Measurements from ENCODE around the gene RAB4A.

RAB4A gene

DNA sequence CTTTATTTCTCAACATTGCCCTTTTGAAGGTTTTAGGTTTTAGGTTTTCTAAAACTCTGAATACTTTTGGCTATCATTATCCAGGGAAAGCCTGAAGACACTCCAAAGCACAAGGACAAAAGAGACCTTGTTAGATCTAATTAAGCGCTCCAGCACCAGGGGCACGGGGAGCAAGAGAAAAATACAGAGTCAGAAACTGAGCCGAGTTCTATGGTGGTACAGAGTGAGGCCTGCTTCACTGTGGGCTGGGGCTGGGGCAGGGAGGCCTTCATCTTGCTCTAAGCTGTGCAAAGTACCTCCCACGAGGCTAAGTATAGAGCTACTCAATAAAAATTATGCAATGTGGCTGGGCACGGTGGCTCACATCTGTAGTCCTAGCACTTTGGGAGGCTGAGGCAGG, 19.7 kb upstream of the RAB4A start:
- CTCF ChIA-PET: interaction anchor here (0.5 to 1.8 kb wide), 4 partner anchors 15 to 587 kb away, joined by 3 to 7 read pairs (median 4); no protein-coding TSS in a partner anchor
- no peaks in the 10 kb centered on the region for H3K36me3 ChIP-seq (ENCODE audit: control insufficient read depth in 2 of 2, insufficient read depth in 1 of 2, low read length in 2 of 2)
- TF ChIP-seq, protein P1, sequence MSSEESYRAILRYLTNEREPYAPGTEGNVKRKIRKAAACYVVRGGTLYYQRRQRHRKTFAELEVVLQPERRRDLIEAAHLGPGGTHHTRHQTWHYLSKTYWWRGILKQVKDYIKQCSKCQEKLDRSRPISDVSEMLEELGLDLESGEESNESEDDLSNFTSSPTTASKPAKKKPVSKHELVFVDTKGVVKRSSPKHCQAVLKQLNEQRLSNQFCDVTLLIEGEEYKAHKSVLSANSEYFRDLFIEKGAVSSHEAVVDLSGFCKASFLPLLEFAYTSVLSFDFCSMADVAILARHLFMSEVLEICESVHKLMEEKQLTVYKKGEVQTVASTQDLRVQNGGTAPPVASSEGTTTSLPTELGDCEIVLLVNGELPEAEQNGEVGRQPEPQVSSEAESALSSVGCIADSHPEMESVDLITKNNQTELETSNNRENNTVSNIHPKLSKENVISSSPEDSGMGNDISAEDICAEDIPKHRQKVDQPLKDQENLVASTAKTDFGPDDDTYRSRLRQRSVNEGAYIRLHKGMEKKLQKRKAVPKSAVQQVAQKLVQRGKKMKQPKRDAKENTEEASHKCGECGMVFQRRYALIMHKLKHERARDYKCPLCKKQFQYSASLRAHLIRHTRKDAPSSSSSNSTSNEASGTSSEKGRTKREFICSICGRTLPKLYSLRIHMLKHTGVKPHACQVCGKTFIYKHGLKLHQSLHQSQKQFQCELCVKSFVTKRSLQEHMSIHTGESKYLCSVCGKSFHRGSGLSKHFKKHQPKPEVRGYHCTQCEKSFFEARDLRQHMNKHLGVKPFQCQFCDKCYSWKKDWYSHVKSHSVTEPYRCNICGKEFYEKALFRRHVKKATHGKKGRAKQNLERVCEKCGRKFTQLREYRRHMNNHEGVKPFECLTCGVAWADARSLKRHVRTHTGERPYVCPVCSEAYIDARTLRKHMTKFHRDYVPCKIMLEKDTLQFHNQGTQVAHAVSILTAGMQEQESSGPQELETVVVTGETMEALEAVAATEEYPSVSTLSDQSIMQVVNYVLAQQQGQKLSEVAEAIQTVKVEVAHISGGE (tag by site-specific recombination; conservative IDR thresholded peaks at IDR 0.05; ENCODE audit: low read depth): no peak
- TF ChIP-seq ZNF560 (tag by site-specific recombination; IDR thresholded peaks at IDR 0.05; ENCODE audit: borderline replicate concordance) (no peak), KLF16 (tag by site-specific recombination; IDR thresholded peaks at IDR 0.05) (no peak), ZNF341 (tag by site-specific recombination; IDR thresholded peaks at IDR 0.05; ENCODE audit: low read depth) (no peak), SP3 (tag by site-specific recombination; IDR thresholded peaks at IDR 0.05) (no peak), ZNF791 (tag by site-specific recombination; IDR thresholded peaks at IDR 0.05) (no peak), ZNF366 (tag by site-specific recombination; conservative IDR thresholded peaks at IDR 0.05) (no peak)
- H3K4me1 ChIP-seq (ENCODE audit: control insufficient read depth, insufficient read depth, low read length): peaks cover 16% of the 10 kb centered on the region
- H3K9me3 ChIP-seq (ENCODE audit: control insufficient read depth, insufficient read depth, low read depth, low read length): no peaks in the 10 kb centered on the region
- no peak overlapping the region for H3K27ac ChIP-seq (ENCODE audit: extremely low read depth, low read depth, low read length)
- H3K4me3 ChIP-seq (ENCODE audit: low read depth, low read length): no peak overlapping the region
- POLR2A ChIA-PET: no interaction called here

DNA sequence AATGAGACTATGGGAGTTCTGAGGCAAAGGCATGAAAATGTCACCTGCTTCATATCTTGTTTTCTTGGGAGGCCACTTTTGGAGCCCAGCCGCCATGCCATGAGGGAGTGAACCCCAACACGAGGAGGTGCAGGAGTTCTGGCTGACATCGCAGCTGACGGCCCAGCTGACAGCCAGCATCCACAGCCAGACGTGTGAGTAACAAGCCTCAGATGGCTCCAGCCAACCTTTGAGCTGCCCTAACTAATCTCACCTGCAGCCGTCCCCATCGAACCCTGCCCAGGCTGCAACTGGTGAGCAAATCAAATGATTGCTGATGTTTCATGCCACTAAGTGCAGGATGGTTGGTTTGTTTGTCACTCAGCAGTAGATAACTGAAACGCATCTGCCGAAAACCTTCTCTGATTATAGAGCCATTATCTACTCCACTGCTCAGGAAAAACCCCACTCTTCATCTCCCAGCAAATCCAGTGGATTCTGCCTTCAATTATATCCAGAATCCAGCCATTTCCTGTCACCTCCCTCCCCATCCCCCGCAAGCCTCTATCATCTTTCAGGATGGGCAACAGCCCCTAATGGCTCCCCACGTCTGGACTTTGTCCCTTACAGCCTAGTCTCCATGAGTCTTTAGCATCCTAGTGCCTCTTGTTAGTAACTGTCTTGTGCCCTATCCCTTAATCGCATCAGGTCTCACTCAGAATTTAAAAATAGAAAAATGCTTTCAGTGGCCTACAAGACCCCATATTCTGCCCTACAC, 18.5 kb upstream of the RAB4A start:
- H3K4me3 ChIP-seq (ENCODE audit: low read depth, low read length): no peak overlapping the region
- ChIA-PET POLR2A (no interaction called here), CTCF (interaction anchor here (1.8 kb wide), 1 partner anchor 588 kb away, joined by 7 read pairs; no protein-coding TSS in a partner anchor)
- TF ChIP-seq, protein P2, sequence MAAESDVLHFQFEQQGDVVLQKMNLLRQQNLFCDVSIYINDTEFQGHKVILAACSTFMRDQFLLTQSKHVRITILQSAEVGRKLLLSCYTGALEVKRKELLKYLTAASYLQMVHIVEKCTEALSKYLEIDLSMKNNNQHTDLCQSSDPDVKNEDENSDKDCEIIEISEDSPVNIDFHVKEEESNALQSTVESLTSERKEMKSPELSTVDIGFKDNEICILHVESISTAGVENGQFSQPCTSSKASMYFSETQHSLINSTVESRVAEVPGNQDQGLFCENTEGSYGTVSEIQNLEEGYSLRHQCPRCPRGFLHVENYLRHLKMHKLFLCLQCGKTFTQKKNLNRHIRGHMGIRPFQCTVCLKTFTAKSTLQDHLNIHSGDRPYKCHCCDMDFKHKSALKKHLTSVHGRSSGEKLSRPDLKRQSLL (tag by site-specific recombination; IDR thresholded peaks at IDR 0.05): peak; percentile 76; the same call in 1 of the 2 replicates
- TF ChIP-seq ZNF211 (tag by site-specific recombination; IDR thresholded peaks at IDR 0.05; ENCODE audit: low read depth) (no peak), ZNF184 (tag by site-specific recombination; IDR thresholded peaks at IDR 0.05) (no peak)
- H3K27ac ChIP-seq (ENCODE audit: extremely low read depth, low read depth, low read length): peak overlapping the region; percentile 83
- no peaks in the 10 kb centered on the region for H3K36me3 ChIP-seq (ENCODE audit: control insufficient read depth in 2 of 2, insufficient read depth in 1 of 2, low read length in 2 of 2)
- no peaks in the 10 kb centered on the region for H3K9me3 ChIP-seq (ENCODE audit: control insufficient read depth, insufficient read depth, low read depth, low read length)
- H3K4me1 ChIP-seq (ENCODE audit: control insufficient read depth, insufficient read depth, low read length): peaks cover 16% of the 10 kb centered on the region

DNA sequence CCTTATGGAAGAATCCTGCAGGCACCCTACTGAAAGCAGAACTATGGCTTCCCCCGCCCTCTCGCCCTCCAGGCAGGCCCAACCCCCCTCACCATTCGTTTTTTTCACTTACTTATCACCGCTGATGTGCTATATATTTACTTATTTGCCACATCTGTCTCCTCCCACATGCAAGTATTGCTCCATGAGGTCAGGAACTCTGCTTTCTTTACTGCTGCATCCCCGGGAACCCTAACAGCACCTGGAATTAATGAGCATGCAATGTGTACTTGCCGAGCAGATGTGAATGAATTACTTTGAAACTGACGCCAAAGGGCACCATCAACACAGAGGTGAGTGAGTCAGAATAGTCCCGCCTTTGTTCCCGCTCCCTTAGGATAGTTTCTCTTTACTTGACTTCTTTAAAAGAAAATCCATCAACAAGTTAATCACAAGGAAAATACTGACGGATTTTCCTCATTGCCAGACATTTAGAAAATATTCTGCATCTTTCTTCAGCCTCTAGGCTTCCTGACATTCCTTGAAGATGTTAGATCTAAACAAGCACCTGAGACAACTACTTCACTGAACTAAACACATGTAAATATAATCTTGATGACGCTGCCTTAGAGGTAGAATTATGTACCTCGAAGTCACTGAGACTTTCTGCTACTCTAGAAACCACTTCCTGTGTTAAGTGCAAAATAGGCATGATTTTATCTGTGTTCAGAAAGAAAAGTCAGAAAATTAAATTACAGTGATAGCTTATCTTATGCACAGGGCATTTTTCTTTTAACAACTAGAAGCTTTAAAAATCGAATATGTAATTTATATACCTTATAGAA, 17.5 kb upstream of the RAB4A start:
- peak overlapping the region; percentile 83 for H3K27ac ChIP-seq (ENCODE audit: extremely low read depth, low read depth, low read length)
- no peaks in the 10 kb centered on the region for H3K9me3 ChIP-seq (ENCODE audit: control insufficient read depth, insufficient read depth, low read depth, low read length)
- H3K4me1 ChIP-seq (ENCODE audit: control insufficient read depth, insufficient read depth, low read length): peaks cover 16% of the 10 kb centered on the region
- H3K36me3 ChIP-seq (ENCODE audit: control insufficient read depth in 2 of 2, insufficient read depth in 1 of 2, low read length in 2 of 2): no peaks in the 10 kb centered on the region
- CTCF ChIA-PET: interaction anchor here (0.5 to 7.3 kb wide), 13 partner anchors 9 to 590 kb away, joined by 3 to 138 read pairs (median 19); partner anchors contain the start of gene RHOU
- POLR2A ChIA-PET: no interaction called here
- H3K4me3 ChIP-seq (ENCODE audit: low read depth, low read length): peak overlapping the region; percentile 14; the same call in 1 of the 2 replicates
- TF ChIP-seq ZBTB20 (tag by site-specific recombination; IDR thresholded peaks at IDR 0.05): peak; percentile 58
- peak; percentile 60; the same call in 1 of the 2 replicates for TF ChIP-seq MZF1 (tag by site-specific recombination; IDR thresholded peaks at IDR 0.05; ENCODE audit: borderline replicate concordance)
- peak; percentile 29; the same call in 1 of the 2 replicates for TF ChIP-seq ZNF24 (tag by site-specific recombination; IDR thresholded peaks at IDR 0.05)
- no peak for TF ChIP-seq ZNF544 (tag by site-specific recombination; IDR thresholded peaks at IDR 0.05)
- TF ChIP-seq ZBTB8A (tag by site-specific recombination; IDR thresholded peaks at IDR 0.05): 0 out of 2 replicates have a peak, but pooled peaks have one; percentile 35
- peak; percentile 82 for TF ChIP-seq ZBTB48 (tag by site-specific recombination; IDR thresholded peaks at IDR 0.05)
- 0 out of 2 replicates have a peak, but pooled peaks have one; percentile 9 for TF ChIP-seq KLF8 (tag by site-specific recombination; IDR thresholded peaks at IDR 0.05)
- peak; percentile 92 for TF ChIP-seq TRIM28 (IDR thresholded peaks at IDR 0.05; ENCODE audit: borderline replicate concordance, low read length)
- TF ChIP-seq ZNF837 (tag by site-specific recombination; IDR thresholded peaks at IDR 0.05): no peak
- peak; percentile 67 for TF ChIP-seq ZNF629 (tag by site-specific recombination; IDR thresholded peaks at IDR 0.05)
- 0 out of 2 replicates have a peak, but pooled peaks have one; percentile 48 for TF ChIP-seq ZNF610 (tag by site-specific recombination; IDR thresholded peaks at IDR 0.05; ENCODE audit: borderline replicate concordance)
- TF ChIP-seq ZFP37 (tag by site-specific recombination; IDR thresholded peaks at IDR 0.05): no peak
- TF ChIP-seq, protein P3, sequence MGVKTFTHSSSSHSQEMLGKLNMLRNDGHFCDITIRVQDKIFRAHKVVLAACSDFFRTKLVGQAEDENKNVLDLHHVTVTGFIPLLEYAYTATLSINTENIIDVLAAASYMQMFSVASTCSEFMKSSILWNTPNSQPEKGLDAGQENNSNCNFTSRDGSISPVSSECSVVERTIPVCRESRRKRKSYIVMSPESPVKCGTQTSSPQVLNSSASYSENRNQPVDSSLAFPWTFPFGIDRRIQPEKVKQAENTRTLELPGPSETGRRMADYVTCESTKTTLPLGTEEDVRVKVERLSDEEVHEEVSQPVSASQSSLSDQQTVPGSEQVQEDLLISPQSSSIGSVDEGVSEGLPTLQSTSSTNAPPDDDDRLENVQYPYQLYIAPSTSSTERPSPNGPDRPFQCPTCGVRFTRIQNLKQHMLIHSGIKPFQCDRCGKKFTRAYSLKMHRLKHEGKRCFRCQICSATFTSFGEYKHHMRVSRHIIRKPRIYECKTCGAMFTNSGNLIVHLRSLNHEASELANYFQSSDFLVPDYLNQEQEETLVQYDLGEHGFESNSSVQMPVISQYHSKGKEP (tag by site-specific recombination; IDR thresholded peaks at IDR 0.05): peak; percentile 89

All from HEK293 (cell line).